Natural killer cell treated with Interleukin-12 subunit alpha and Interleukin-12 subunit beta and Interleukin-15 and Interleukin-18, amount 100 ng/mL, for 72 hours (primary cell): ENCODE data around the gene PAX4. TPM values are rescaled to one million over a fixed set of nuclear protein-coding genes. Genes with fewer than 3 reads are reported as not detected.

Experiments
- ATAC-seq, 2 donors: fragments of 150-1000 bp; cut with Tn5 transposase in 1 of 2; sonication (Bioruptor Pico), chemical (Tn5 transposase) in 1 of 2; 2 replicates each; pipeline ENCODE4 v1.10.0; 2021
- DNase-seq: peaks from one replicate; pipeline ENCODE4 v3.0.0; 2022; ENCODE audit warnings: low spot score
- H3K27ac Mint-ChIP-seq, 2 donors: 1 replicate in 1 of 2; 2 replicates in 1 of 2; pipeline ENCODE4 v1.8.0; 2022; ENCODE audit warnings: mixed read lengths in 2 of 2, mild to moderate bottlenecking in 1 of 2, moderate library complexity in 1 of 2
- H3K27me3 Mint-ChIP-seq, 2 donors: 1 replicate in 1 of 2; 2 replicates in 1 of 2; pipeline ENCODE4 v1.8.0; 2022; ENCODE audit warnings: mixed read lengths in 2 of 2
- H3K36me3 Mint-ChIP-seq: one replicate; pipeline ENCODE4 v1.8.0; 2022; ENCODE audit warnings: mixed read lengths
- H3K4me1 Mint-ChIP-seq, 2 donors: 1 replicate in 1 of 2; 2 replicates in 1 of 2; pipeline ENCODE4 v1.8.0; 2022; ENCODE audit warnings: low read depth in 2 of 2, mixed read lengths in 2 of 2, mild to moderate bottlenecking in 1 of 2
- H3K4me3 Mint-ChIP-seq: one replicate; pipeline ENCODE4 v1.8.0; 2022; ENCODE audit warnings: mixed read lengths
- H3K9me3 Mint-ChIP-seq: 2 replicates; pipeline ENCODE4 v1.8.0; 2022; ENCODE audit warnings: mixed read lengths
- total RNA-seq, 2 donors: library from RNA; stranded (reverse); gene quantifications; one replicate each; pipeline ENCODE4 v1.2.3, GENCODE V29; 2022

PAX4 gene
- total RNA-seq, 2 donors from 2014 or later = not detected

- Mint-ChIP-seq H3K27me3 (peaks cover 0 to 2% of the 10 kb centered on the region in 2 donors), H3K4me1 (peaks cover 17 to 22% of the 10 kb centered on the region in 2 donors), H3K27ac (no peak overlapping the region), H3K36me3 (peaks cover 13% of the 10 kb centered on the region), H3K9me3 (no peaks in the 10 kb centered on the region), H3K4me3 (no peak overlapping the region)
- no peak for DNase-seq
- ATAC-seq = no peak
Observed at GRCh38 chr7:127648986-127649385, 31.0 kb upstream of the PAX4 start.

GRCh38 chr7:127647636-127648035, 29.7 kb upstream of the PAX4 start:
- Mint-ChIP-seq H3K27me3 (peaks cover 2 to 5% of the 10 kb centered on the region in 2 donors), H3K4me1 (peaks cover 4 to 10% of the 10 kb centered on the region in 2 donors), H3K9me3 (no peaks in the 10 kb centered on the region), H3K4me3 (no peak overlapping the region), H3K36me3 (peaks cover 4% of the 10 kb centered on the region), H3K27ac (no peak overlapping the region)
- DNase-seq (no peak), ATAC-seq (no peak)

- peaks cover 11 to 12% of the 10 kb centered on the region in 2 donors for H3K27me3 Mint-ChIP-seq
- H3K36me3 Mint-ChIP-seq = no peaks in the 10 kb centered on the region
- DNase-seq (no peak), ATAC-seq (no peak)
- H3K9me3 Mint-ChIP-seq = no peaks in the 10 kb centered on the region
- H3K27ac Mint-ChIP-seq = no peak overlapping the region
- H3K4me3 Mint-ChIP-seq = no peak overlapping the region
- no peaks in the 10 kb centered on the region for H3K4me1 Mint-ChIP-seq
Observed at GRCh38 chr7:127644484-127644883, 26.5 kb upstream of the PAX4 start.

- peaks cover 30 to 45% of the 10 kb centered on the region in 2 donors for H3K27me3 Mint-ChIP-seq
- no peaks in the 10 kb centered on the region for H3K4me1 Mint-ChIP-seq
- no peak for DNase-seq
- no peak overlapping the region for H3K4me3 Mint-ChIP-seq
- H3K36me3 Mint-ChIP-seq = no peaks in the 10 kb centered on the region
- H3K9me3 Mint-ChIP-seq = no peaks in the 10 kb centered on the region
- H3K27ac Mint-ChIP-seq = no peak overlapping the region
- no peak for ATAC-seq
Observed at GRCh38 chr7:127638197-127638596, 20.3 kb upstream of the PAX4 start.

GRCh38 chr7:127635659-127636285, 17.8 kb upstream of the PAX4 start:
- DNase-seq = no peak
- Mint-ChIP-seq H3K4me3 (no peak overlapping the region), H3K27ac (no peak overlapping the region), H3K4me1 (no peaks in the 10 kb centered on the region), H3K36me3 (no peaks in the 10 kb centered on the region), H3K9me3 (no peaks in the 10 kb centered on the region), H3K27me3 (peaks cover 32 to 55% of the 10 kb centered on the region in 2 donors)
- no peak for ATAC-seq

GRCh38 chr7:127632276-127632910, 14.5 kb upstream of the PAX4 start:
- Mint-ChIP-seq H3K27me3 (peaks cover 29 to 44% of the 10 kb centered on the region in 2 donors), H3K9me3 (no peaks in the 10 kb centered on the region), H3K36me3 (no peaks in the 10 kb centered on the region), H3K27ac (no peak overlapping the region), H3K4me1 (no peaks in the 10 kb centered on the region), H3K4me3 (no peak overlapping the region)
- DNase-seq (no peak), ATAC-seq (no peak)

GRCh38 chr7:127629268-127629854, 11.4 kb upstream of the PAX4 start:
- no peaks in the 10 kb centered on the region for H3K9me3 Mint-ChIP-seq
- no peak overlapping the region for H3K27ac Mint-ChIP-seq
- H3K36me3 Mint-ChIP-seq = no peaks in the 10 kb centered on the region

GRCh38 chr7:127628445-127628844, 10.5 kb upstream of the PAX4 start:
- H3K4me3 Mint-ChIP-seq = no peak overlapping the region
- no peaks in the 10 kb centered on the region for H3K36me3 Mint-ChIP-seq
- no peaks in the 10 kb centered on the region for H3K4me1 Mint-ChIP-seq
- H3K9me3 Mint-ChIP-seq = no peaks in the 10 kb centered on the region
- ATAC-seq (no peak), DNase-seq (no peak)
- no peak overlapping the region for H3K27ac Mint-ChIP-seq
- H3K27me3 Mint-ChIP-seq = peaks cover 20 to 31% of the 10 kb centered on the region in 2 donors

More at GRCh38 chr7:127629268-127629854, 11.4 kb upstream of the PAX4 start:
- Mint-ChIP-seq H3K4me1 (no peaks in the 10 kb centered on the region), H3K27me3 (peaks cover 22 to 32% of the 10 kb centered on the region in 2 donors), H3K4me3 (no peak overlapping the region)
- DNase-seq = no peak
- ATAC-seq = peak in 1 of 2 donors; percentile 44

GRCh38 chr7:127625331-127625730, 7.4 kb upstream of the PAX4 start:
- Mint-ChIP-seq H3K36me3 (no peaks in the 10 kb centered on the region), H3K27me3 (peaks cover 30 to 43% of the 10 kb centered on the region in 2 donors), H3K4me3 (no peak overlapping the region), H3K4me1 (no peaks in the 10 kb centered on the region), H3K9me3 (no peaks in the 10 kb centered on the region), H3K27ac (no peak overlapping the region)
- ATAC-seq (no peak), DNase-seq (no peak)

GRCh38 chr7:127620406-127621233, 2.7 kb upstream of the PAX4 start:
- no peak overlapping the region for H3K4me3 Mint-ChIP-seq
- ATAC-seq = no peak
- no peaks in the 10 kb centered on the region for H3K36me3 Mint-ChIP-seq
- no peak for DNase-seq
- H3K9me3 Mint-ChIP-seq = no peaks in the 10 kb centered on the region
- no peaks in the 10 kb centered on the region for H3K4me1 Mint-ChIP-seq
- peaks cover 44 to 73% of the 10 kb centered on the region in 2 donors for H3K27me3 Mint-ChIP-seq
- no peak overlapping the region for H3K27ac Mint-ChIP-seq

- ATAC-seq = peak in 1 of 2 donors; percentile 46
- Mint-ChIP-seq H3K27me3 (peaks cover 44 to 65% of the 10 kb centered on the region in 2 donors), H3K4me1 (no peaks in the 10 kb centered on the region), H3K27ac (no peak overlapping the region), H3K4me3 (no peak overlapping the region), H3K9me3 (no peaks in the 10 kb centered on the region), H3K36me3 (no peaks in the 10 kb centered on the region)
- DNase-seq = no peak
Observed at GRCh38 chr7:127619681-127620405, 1.9 kb upstream of the PAX4 start.

GRCh38 chr7:127618775-127619174, 833 bp upstream of the PAX4 start:
- no peak for DNase-seq
- no peaks in the 10 kb centered on the region for H3K4me1 Mint-ChIP-seq

GRCh38 chr7:127616724-127617123, 1.2 kb downstream of the PAX4 start:
- Mint-ChIP-seq H3K4me1 (no peaks in the 10 kb centered on the region), H3K9me3 (no peaks in the 10 kb centered on the region), H3K27ac (no peak overlapping the region), H3K4me3 (no peak overlapping the region), H3K36me3 (no peaks in the 10 kb centered on the region), H3K27me3 (peaks cover 45 to 62% of the 10 kb centered on the region in 2 donors)
- ATAC-seq = no peak
- no peak for DNase-seq

More at GRCh38 chr7:127618775-127619174, 833 bp upstream of the PAX4 start:
- Mint-ChIP-seq H3K9me3 (no peaks in the 10 kb centered on the region), H3K4me3 (no peak overlapping the region), H3K27ac (no peak overlapping the region), H3K36me3 (no peaks in the 10 kb centered on the region), H3K27me3 (peaks cover 46 to 59% of the 10 kb centered on the region in 2 donors)
- no peak for ATAC-seq
